Cardiac muscle cell (in vitro differentiated cells and primary cell): ENCODE results near the gene OTOG. TPM values are rescaled to one million over a fixed set of nuclear protein-coding genes. Genes with fewer than 3 reads are reported as not detected.
"Not testable (repeated sequence)": the region's sequence is repeated elsewhere in the genome, so short reads cannot be mapped to it uniquely, and the experiment has no call there.

Experiments
- DNase-seq, 2 donors: peaks; one replicate each; pipeline versions ENCODE4 v3.0.0 to v3.0.0-alpha.2; 2010 to 2017; ENCODE audit warnings: low read depth in 1 of 2, low spot score in 1 of 2
- H3K27ac ChIP-seq: fragments of 200-600 bp; sonication (generic); 2 replicates; pipeline ENCODE4 v1.5.1; 2016
- H3K27me3 ChIP-seq: fragments of 200-600 bp; sonication (generic); 2 replicates; pipeline ENCODE4 v1.6.0; 2016; ENCODE audit warnings: control low read depth
- H3K36me3 ChIP-seq: fragments of 200-600 bp; sonication (generic); 2 replicates; pipeline ENCODE4 v1.5.1; 2016; ENCODE audit warnings: control low read depth
- H3K4me1 ChIP-seq: fragments of 200-600 bp; sonication (generic); 2 replicates; pipeline ENCODE4 v1.8.1; 2017; ENCODE audit warnings: low read depth, mild to moderate bottlenecking, mixed run types
- H3K4me3 ChIP-seq: fragments of 200-600 bp; sonication (generic); 2 replicates; pipeline ENCODE4 v1.5.1; 2016; ENCODE audit warnings: mild to moderate bottlenecking
- H3K9me3 ChIP-seq: fragments of 200-600 bp; sonication (generic); 2 replicates; pipeline ENCODE4 v1.5.1; 2017; ENCODE audit warnings: low read depth, mild to moderate bottlenecking, control low read depth
- CTCF ChIP-seq: IDR thresholded peaks from 2 replicates; pipeline ENCODE4 v1.5.1; 2012; ENCODE audit warnings: low read depth, mild to moderate bottlenecking, low read length
- polyA plus RNA-seq: library from polyadenylated mRNA; unstranded; fragments of >200 nt; fragmentation: Nextera tagmentation; extraction: Ambion mirVana; gene quantifications from 2 replicates; pipeline ENCODE4 v1.2.1, GENCODE V29; 2016
- total RNA-seq: library from RNA; depleted of rRNA; stranded (reverse); fragments of >200 nt; gene quantifications from 2 replicates; pipeline ENCODE4 v1.2.3, GENCODE V29; 2016

Gene OTOG
- total and polyA plus RNA-seq, 2 experiments from 2014 or later, result 0.15 TPM; not detected in 1

GRCh38 chr11:17612221-17613188, 65.4 kb downstream of the OTOG start:
- TF ChIP-seq CTCF, result no peak
- Histone ChIP-seq H3K27me3 (no peaks in the 10 kb centered on the region), H3K36me3 (no peaks in the 10 kb centered on the region), H3K9me3 (no peaks in the 10 kb centered on the region), H3K4me3 (no peak overlapping the region), H3K27ac (no peak overlapping the region), H3K4me1 (no peaks in the 10 kb centered on the region)
- no peak for DNase-seq

DNA sequence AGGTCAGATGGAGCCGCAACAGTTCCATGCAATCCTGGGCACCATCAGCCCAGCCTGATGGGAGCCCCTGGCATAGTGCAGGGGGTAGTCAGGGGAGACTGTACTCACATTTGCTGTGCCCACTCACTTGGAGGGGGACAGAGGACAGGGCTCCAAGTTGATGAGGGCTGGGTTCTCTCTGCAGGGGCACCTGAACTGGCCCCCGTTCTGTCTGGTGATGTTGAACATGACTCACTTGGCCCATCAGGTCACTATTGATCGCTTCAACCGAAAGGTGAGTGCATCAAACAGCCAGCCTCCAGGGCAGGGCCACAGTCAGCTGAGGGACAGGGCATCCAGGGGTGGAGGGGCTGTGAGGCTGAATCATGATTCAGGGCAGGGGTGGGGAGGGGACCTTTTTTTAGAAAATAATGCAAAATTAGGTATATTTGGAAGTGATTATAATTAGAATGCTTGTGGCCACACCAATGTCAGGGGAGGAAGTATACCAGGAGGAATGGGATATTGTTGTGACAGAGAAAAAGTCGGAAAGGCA, 66.4 kb downstream of the OTOG start:
- Histone ChIP-seq H3K4me3 (no peak overlapping the region), H3K27me3 (no peaks in the 10 kb centered on the region), H3K27ac (no peak overlapping the region), H3K9me3 (no peaks in the 10 kb centered on the region), H3K36me3 (no peaks in the 10 kb centered on the region), H3K4me1 (no peaks in the 10 kb centered on the region)
- no peak for TF ChIP-seq CTCF
- DNase-seq, result no peak

GRCh38 chr11:17613983-17614382, 66.9 kb downstream of the OTOG start:
- DNase-seq, result no peak
- Histone ChIP-seq H3K27me3 (no peaks in the 10 kb centered on the region), H3K27ac (no peak overlapping the region), H3K4me1 (no peaks in the 10 kb centered on the region), H3K9me3 (no peaks in the 10 kb centered on the region), H3K4me3 (no peak overlapping the region), H3K36me3 (no peaks in the 10 kb centered on the region)
- TF ChIP-seq CTCF, result no peak

- H3K27me3 ChIP-seq, result peaks cover 15% of the 10 kb centered on the region
- not testable (repeated sequence) for H3K4me1 ChIP-seq, H3K27ac ChIP-seq, H3K9me3 ChIP-seq, H3K36me3 ChIP-seq, DNase-seq, H3K4me3 ChIP-seq
Measured at GRCh38 chr11:17622711-17623110, 75.7 kb downstream of the OTOG start.

- Histone ChIP-seq H3K9me3 (no peaks in the 10 kb centered on the region), H3K36me3 (no peaks in the 10 kb centered on the region), H3K4me1 (no peaks in the 10 kb centered on the region), H3K27ac (no peak overlapping the region), H3K27me3 (peaks cover 12% of the 10 kb centered on the region), H3K4me3 (no peak overlapping the region)
- DNase-seq, result no peak
- TF ChIP-seq CTCF, result no peak
Measured at GRCh38 chr11:17629113-17629512, 82.1 kb downstream of the OTOG start.

- DNase-seq, result no peak
- H3K36me3 ChIP-seq, result no peaks in the 10 kb centered on the region
- H3K27me3 ChIP-seq, result peaks cover 6% of the 10 kb centered on the region
- H3K27ac ChIP-seq, result no peak overlapping the region
- H3K9me3 ChIP-seq, result no peaks in the 10 kb centered on the region
- no peak overlapping the region for H3K4me3 ChIP-seq
- no peak for TF ChIP-seq CTCF
- no peaks in the 10 kb centered on the region for H3K4me1 ChIP-seq
Measured at GRCh38 chr11:17630936-17631335, 83.9 kb downstream of the OTOG start.
